IPS DF 4.7 (cell line): ENCODE data around the gene ANKH.

Experiments used
- DNase-seq: peaks from one replicate; pipeline ENCODE4 v3.0.0-alpha.2; 2013; ENCODE audit warnings: low spot score; ENCODE audit errors: extremely low read depth

ANKH gene

GRCh38 chr5:14667290-14667689 lies 204.3 kb downstream of the ANKH start:
- no peak for DNase-seq

- DNase-seq: no peak
Observed at GRCh38 chr5:14666357-14666756, 205.2 kb downstream of the ANKH start.

- DNase-seq: no peak
Observed at GRCh38 chr5:14665949-14666348, 205.6 kb downstream of the ANKH start.

- no peak for DNase-seq
Observed at GRCh38 chr5:14665101-14665822, 206.3 kb downstream of the ANKH start.

- no peak for DNase-seq
Observed at GRCh38 chr5:14664270-14665100, 207.1 kb downstream of the ANKH start, which contains the start of gene OTULIN. OTULIN (plus strand) TSS chr5:14664718; CDS start chr5:14664826, 108 bp downstream.

- no peak for DNase-seq
Observed at GRCh38 chr5:14663734-14664269, 207.8 kb downstream of the ANKH start.

DNA sequence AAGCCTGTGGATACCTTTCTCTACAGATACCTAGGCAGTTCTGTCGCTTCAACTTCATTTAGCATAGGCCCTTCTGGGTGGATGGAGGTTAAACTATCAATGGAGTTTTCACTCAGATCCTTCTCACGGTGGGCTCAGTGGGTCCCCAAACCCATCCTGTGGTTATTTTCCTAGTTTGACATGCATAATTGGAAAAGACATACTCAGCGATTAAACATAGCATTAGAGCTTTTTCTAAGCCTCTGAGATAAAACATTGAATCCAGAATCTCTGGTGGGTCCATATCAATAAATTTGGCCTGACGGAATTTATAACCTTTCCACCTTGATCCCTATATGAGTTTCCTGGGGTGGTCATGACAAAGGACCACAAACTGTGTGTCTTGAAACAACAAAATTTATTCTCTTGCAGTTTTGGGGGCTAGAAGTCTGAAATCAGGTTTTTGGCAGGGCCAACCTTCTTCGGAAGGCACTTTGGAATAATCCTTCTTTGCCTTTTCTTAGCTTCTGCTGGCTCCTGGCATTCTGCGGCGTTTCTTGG lies 208.8 kb downstream of the ANKH start:
- no peak for DNase-seq

- DNase-seq: no peak
Observed at GRCh38 chr5:14660833-14661232, 210.7 kb downstream of the ANKH start.

DNA sequence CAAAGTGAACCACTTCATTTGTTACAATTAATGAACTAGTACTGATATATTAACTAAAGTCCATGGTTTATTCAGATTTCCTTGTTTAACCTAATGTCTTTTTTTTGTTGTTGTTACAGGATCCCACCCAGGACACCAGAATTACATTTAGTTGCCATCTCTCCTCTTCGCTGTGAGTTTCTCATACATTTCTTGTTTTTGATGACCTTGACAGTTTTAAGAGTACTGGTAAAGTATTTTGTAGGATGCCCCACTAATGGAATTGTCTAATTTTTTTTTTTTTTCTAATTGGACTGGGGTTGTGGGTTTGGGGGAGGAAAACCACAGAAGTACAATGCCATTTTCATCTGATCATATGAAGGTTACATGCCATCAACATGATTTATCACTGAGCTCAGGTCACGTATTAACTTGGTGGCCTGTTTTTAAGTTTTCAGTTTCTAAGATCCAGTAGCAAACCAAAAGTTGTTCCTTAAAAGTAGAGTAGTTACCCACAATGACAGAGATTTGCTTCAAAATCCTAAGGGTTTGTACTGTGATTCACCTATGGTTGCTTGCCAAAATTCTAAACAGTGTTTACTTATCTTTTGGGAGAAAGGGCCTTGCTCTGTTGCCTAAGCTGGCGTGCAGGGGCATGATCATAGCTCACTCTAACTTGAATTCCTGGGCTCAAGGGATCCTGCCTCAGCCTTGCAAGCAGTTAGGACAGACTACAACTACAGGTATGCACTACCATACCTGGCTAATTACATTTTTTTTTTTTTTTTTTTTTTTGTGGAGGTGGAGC lies 211.6 kb downstream of the ANKH start:
- no peak for DNase-seq

DNA sequence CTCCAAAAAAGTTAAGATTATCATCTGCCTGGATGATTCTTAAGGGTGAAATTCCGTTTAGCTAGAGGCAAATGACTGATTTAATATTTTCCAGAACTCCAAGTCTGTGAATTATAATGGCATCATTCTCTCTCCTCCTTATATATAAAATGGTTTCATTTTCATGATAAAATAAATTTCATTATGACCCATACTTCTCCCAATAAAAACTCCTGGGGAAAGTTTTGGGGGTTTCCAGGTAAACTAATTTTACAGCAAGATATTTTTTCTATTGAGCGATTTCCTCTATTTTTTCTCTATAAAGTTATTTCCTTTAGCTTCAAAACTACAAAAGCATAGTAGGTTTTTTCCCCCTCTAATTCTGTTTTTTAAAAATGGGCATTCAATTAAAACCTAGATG lies 214.7 kb downstream of the ANKH start:
- no peak for DNase-seq

DNA sequence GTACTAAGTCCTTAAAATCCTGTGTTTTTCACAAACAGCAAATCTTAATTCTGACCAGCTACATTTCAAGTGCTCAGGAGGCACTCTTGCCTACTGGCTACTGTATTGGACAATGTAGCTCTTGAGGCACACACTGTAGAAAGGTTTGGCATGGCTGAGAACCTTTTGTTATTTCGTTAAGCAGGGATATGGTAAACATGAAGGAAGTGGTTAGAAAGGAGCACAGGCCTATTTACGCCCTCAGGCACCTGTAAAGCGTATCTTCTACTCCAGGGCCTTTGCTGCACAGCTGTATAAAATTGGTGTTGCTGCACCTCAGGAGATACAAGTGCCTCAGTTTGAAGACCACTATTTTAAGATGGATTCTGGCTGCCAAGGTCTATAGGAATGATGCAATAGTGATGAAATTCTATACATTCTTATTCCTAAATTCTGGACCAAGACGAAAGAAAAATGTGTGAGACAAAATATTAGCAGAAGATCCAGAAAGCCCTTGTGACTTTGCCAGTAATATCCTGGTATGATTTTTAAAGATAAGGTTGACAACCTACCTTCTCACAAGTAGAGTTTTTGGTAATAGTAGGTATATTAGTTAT lies 216.3 kb downstream of the ANKH start:
- no peak for DNase-seq
